Erythroblast (primary cell): Measurements from ENCODE around the gene OSM.

Experiments used
- GATA1 ChIP-seq: IDR thresholded peaks from 2 replicates; pipeline ENCODE4 v1.6.1; 2011; ENCODE audit warnings: low read depth, mild to moderate bottlenecking, control low read depth, low read length, moderate library complexity
- POLR2A ChIP-seq: IDR thresholded peaks from 2 replicates; pipeline ENCODE4 v1.6.1; 2011; ENCODE audit warnings: mild to moderate bottlenecking, low read length

GRCh38 chr22:30299322-30299721, 32.7 kb upstream of the OSM start:
- TF ChIP-seq GATA1 (no peak), POLR2A (no peak)
